ENCODE data around the gene EMC10.

Gene EMC10

DNA sequence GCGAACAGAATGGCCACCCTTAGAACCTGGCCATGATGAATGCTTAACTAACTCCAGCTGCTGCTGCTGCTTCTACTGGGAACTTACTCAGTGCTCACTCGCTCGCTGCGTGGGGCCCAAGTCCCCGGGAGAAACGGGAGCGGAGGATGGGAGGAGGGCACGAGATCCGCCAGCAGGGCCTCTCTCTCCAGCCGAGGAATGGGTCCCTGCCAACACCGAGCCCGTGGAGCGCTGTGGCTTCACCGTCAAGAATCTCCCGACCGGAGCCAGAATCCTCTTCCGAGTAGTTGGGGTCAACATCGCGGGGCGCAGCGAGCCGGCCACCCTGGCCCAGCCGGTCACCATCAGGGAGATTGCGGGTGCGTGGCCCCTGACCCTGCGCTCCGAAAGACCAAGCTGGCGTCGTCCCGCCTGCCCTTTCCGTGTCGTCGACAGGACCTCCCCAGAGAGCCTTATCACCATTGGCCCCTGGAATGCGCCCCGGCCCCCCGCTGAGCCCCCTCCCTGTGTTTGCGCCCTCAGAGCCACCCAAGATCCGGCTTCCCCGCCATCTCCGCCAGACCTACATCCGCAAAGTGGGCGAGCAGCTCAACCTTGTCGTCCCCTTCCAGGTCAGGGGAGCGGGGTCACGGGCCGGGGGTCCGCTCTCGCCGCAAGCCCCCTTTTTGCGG, 17.8 kb upstream of the EMC10 start:
- Mint-ChIP-seq H3K9me3 (no peaks in the 10 kb centered on the region), H3K27me3 (peaks cover 15% of the 10 kb centered on the region), H3K27ac (ENCODE audit: low read depth) (no peak overlapping the region), H3K4me1 (peaks cover 5% of the 10 kb centered on the region), H3K36me3 (ENCODE audit: insufficient read depth) (peaks cover 2% of the 10 kb centered on the region), H3K4me3 (no peak overlapping the region)
- ATAC-seq (replicated peaks; ENCODE audit: extremely low read depth, poor library complexity, severe bottlenecking) = no peak
- DNase-seq (ENCODE audit: low spot score in 2 of 2) = no peak

DNA sequence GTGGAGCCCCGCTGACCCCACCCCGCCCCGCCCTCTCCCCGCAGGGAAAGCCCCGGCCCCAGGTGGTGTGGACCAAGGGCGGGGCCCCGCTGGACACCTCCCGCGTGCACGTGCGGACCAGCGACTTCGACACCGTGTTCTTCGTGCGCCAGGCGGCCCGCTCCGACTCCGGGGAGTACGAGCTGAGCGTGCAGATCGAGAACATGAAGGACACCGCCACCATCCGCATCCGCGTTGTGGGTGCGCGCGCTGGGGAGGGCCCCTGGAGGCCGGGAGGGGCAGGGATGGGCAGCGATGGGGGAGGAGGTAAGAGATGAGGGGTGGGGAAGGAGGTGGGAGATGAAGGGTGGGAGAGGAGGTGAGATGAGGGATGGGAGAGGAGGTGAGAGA, 17.2 kb upstream of the EMC10 start:
- ATAC-seq (replicated peaks; ENCODE audit: extremely low read depth, poor library complexity, severe bottlenecking) (no peak), DNase-seq (ENCODE audit: low spot score in 2 of 2) (no peak)
- H3K4me3 Mint-ChIP-seq = no peak overlapping the region
- no peak overlapping the region for H3K27ac Mint-ChIP-seq (ENCODE audit: low read depth)
- peaks cover 2% of the 10 kb centered on the region for H3K36me3 Mint-ChIP-seq (ENCODE audit: insufficient read depth)
- no peaks in the 10 kb centered on the region for H3K9me3 Mint-ChIP-seq
- H3K27me3 Mint-ChIP-seq = peaks cover 15% of the 10 kb centered on the region
- peaks cover 5% of the 10 kb centered on the region for H3K4me1 Mint-ChIP-seq

DNA sequence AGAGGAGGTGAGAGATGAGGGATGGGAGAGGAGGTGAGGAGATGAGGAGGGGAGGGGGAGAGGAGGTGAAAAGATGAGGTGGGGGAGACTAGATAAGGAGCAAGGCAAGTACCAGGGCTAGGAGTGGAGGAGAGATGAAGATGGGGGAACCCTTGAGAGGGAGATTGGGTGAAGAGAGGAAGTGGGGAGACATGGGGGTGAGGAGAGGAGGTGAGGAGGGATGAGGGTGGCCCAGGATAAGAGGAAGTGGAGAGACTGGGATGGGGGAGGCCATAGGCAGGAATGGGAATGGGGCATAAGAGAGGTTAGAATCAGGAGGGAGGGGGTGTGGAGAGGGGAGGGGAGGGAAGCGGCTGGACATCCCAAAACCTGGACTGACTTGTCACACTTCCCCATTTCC, 16.7 kb upstream of the EMC10 start:
- Mint-ChIP-seq H3K27me3 (peaks cover 15% of the 10 kb centered on the region), H3K4me1 (peaks cover 5% of the 10 kb centered on the region), H3K9me3 (no peaks in the 10 kb centered on the region), H3K27ac (ENCODE audit: low read depth) (no peak overlapping the region), H3K36me3 (ENCODE audit: insufficient read depth) (peaks cover 2% of the 10 kb centered on the region), H3K4me3 (no peak overlapping the region)
- DNase-seq (ENCODE audit: low spot score in 2 of 2) = no peak
- ATAC-seq (replicated peaks; ENCODE audit: extremely low read depth, poor library complexity, severe bottlenecking) = no peak

DNA sequence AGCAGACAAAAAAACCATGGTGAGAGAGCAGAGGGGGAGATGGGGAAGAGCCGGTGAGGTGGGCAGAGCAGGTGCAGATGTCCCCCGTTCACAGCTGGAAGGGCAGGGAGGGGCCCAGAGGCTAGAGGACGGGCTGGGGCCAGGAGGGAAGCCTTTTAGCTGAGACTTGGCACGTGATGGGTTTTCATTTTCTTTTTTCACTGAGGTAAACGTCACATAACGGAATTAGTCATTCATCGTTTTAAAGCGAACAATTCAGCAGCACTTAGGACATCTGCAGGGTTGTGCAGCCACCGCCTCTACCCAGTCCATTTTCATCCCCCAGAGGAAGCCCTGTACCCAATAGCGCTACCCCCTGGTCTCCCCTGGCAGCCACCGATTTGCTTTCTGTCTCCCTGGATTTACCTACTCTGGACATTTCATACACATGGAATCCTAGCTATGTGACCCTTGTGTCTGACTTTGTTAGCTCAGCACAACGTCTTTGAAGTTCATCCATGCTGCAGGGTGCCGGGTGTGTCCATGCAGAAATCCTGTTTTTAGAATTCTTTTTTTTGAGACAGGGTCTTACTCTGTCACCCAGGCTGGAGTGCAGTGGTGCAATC, 16.0 kb upstream of the EMC10 start:
- Mint-ChIP-seq H3K4me3 (no peak overlapping the region), H3K27me3 (peaks cover 15% of the 10 kb centered on the region), H3K27ac (ENCODE audit: low read depth) (no peak overlapping the region), H3K4me1 (peaks cover 5% of the 10 kb centered on the region), H3K9me3 (no peaks in the 10 kb centered on the region), H3K36me3 (ENCODE audit: insufficient read depth) (peaks cover 2% of the 10 kb centered on the region)
- DNase-seq (ENCODE audit: low spot score in 2 of 2) = no peak
- ATAC-seq (replicated peaks; ENCODE audit: extremely low read depth, poor library complexity, severe bottlenecking) = no peak

DNA sequence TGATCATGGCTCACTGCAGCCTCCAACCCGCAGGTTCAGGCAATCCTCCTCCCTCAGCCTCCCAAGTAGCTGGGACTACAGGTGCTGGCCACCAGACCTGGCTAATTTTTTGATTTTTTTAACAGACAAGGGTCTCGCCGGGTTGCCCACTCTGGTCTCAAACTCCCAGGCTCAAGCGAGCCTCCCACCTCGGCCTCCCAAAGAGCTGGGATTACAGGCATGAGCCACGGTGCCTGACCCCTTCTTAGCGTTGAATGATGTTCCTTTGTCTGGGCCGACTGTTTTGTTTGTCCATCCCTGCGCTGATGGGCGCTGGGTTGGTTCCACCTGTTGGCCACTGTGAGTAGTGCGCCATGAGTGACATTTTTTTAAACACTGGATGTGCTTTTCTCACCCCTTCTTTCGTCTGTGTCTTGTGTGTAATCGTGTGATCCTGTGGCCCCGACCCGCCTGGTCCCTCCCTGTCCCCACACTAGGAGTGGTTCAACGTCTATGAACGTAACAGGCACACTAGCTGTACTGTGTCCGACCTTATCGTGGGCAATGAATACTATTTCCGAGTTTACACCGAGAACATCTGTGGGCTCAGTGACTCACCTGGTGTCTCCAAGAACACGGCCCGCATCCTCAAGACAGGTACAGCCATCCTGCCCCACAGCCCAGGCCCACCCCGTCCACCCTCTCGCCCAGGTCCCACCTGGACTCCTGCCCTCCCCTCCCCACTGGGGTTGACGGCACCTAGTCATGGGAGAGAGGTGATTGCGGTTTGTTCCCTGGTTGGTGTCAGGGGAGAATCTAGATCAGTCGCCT, 15.0 kb upstream of the EMC10 start:
- Mint-ChIP-seq H3K9me3 (no peaks in the 10 kb centered on the region), H3K36me3 (ENCODE audit: insufficient read depth) (peaks cover 2% of the 10 kb centered on the region), H3K27me3 (peaks cover 14% of the 10 kb centered on the region), H3K4me1 (peaks cover 5% of the 10 kb centered on the region), H3K4me3 (no peak overlapping the region), H3K27ac (ENCODE audit: low read depth) (no peak overlapping the region)
- ATAC-seq (replicated peaks; ENCODE audit: extremely low read depth, poor library complexity, severe bottlenecking) (peak; percentile 62), DNase-seq (ENCODE audit: low spot score in 2 of 2) (peak; percentile 28 to 40)

DNA sequence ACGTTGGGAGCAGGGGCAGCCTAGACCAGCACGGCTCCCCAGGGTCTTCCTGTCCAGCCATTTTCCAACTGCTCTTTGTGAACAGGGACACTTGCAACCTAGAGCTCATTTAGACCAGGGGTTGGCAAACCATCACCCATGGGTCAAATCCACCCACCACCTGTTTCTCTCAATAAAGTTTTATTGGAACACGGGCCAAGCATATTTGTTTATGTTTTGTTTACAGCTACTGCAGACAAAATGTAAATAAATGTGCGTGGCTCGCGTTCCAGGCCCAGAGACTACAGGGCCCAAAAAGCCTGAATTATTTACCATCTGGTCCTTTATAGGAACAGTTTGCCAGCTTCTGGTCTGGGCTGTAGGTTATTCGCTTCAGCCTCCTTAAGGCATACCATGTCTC, 13.3 kb upstream of the EMC10 start:
- no peak for DNase-seq (ENCODE audit: low spot score in 2 of 2)
- Mint-ChIP-seq H3K4me3 (no peak overlapping the region), H3K9me3 (no peaks in the 10 kb centered on the region), H3K36me3 (ENCODE audit: insufficient read depth) (no peaks in the 10 kb centered on the region), H3K27me3 (peaks cover 6% of the 10 kb centered on the region), H3K4me1 (peaks cover 5% of the 10 kb centered on the region), H3K27ac (ENCODE audit: low read depth) (no peak overlapping the region)
- no peak for ATAC-seq (replicated peaks; ENCODE audit: extremely low read depth, poor library complexity, severe bottlenecking)

DNA sequence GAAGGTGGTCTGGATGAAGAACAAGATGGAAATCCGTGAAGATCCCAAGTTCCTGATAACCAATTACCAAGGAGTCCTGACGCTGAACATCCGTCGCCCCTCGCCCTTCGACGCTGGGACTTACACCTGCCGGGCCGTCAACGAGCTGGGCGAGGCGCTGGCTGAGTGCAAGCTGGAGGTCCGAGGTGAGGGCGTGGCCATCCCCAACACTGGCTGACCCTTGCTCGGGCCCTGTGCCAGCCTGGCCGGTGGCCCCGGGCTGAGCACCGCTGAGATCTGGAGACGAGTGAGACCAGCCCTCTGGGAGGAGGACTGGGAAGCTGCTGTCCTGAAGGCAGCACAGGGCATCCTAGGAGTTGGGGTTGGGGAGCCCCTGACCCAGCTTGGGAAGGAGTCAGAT, 12.0 kb upstream of the EMC10 start:
- peaks cover 5% of the 10 kb centered on the region for H3K4me1 Mint-ChIP-seq
- no peak overlapping the region for H3K4me3 Mint-ChIP-seq
- H3K27me3 Mint-ChIP-seq = peaks cover 20% of the 10 kb centered on the region
- no peaks in the 10 kb centered on the region for H3K36me3 Mint-ChIP-seq (ENCODE audit: insufficient read depth)
- H3K27ac Mint-ChIP-seq (ENCODE audit: low read depth) = no peak overlapping the region
- ATAC-seq (replicated peaks; ENCODE audit: extremely low read depth, poor library complexity, severe bottlenecking) = no peak
- DNase-seq (ENCODE audit: low spot score in 2 of 2) = no peak
- H3K9me3 Mint-ChIP-seq = no peaks in the 10 kb centered on the region

DNA sequence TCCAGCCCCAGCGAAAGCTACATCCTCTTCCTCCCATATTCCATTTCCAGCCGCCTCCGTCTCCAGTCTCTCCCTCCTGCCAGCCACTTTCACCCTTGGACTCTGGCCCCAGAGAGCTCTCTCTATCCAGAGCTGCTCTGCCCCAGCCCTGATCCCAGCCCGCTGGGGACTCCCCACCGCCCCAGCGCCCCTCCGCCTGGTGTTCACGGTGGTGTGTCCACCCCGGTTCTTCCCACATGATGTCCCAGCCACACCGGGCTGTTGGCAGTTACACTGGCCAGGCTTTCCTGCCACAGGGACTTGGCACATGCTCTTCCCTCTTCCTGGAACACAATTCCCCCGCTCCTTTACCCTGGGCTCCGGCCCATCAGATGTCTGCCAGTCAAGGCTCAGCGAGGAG, 11.3 kb upstream of the EMC10 start:
- no peaks in the 10 kb centered on the region for H3K36me3 Mint-ChIP-seq (ENCODE audit: insufficient read depth)
- H3K4me1 Mint-ChIP-seq = peaks cover 5% of the 10 kb centered on the region
- no peak overlapping the region for H3K4me3 Mint-ChIP-seq
- no peaks in the 10 kb centered on the region for H3K9me3 Mint-ChIP-seq
- ATAC-seq (replicated peaks; ENCODE audit: extremely low read depth, poor library complexity, severe bottlenecking) (no peak), DNase-seq (ENCODE audit: low spot score in 2 of 2) (no peak)
- H3K27me3 Mint-ChIP-seq = peaks cover 22% of the 10 kb centered on the region
- no peak overlapping the region for H3K27ac Mint-ChIP-seq (ENCODE audit: low read depth)

DNA sequence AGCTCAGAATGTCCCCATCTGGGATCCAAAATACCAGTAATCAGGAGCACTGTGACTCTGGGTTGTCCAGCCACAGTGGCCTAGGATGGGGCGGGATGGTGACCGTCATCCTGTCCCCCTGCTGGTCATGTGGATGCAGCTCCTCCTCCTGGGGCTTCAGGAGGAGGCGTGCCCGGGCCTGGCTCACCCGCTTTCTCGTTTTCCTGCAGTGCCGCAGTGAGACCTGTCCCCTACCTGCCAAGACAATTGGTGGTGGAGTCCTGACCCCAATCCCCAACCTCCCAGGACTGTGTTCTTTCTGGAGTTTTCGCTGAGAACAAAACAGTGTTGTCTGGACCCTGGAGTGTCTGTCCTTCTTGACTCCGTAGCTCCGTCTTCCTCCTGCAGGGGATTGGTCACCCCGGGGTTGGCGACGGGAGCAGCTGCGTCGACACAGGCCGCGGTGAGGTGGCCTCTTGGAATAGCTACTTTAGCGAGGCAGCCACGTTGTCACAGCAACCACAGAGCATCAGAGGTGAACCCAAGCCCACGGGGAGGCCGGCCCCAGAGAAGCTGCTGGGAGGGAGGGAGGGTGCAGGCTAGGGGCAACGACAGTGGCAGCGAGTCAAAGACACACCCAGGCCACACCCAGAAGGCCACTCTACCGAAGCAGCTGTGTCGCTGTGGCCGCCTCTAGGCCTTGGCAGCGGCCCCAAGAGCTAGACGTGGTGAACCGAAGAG, 10.2 kb upstream of the EMC10 start:
- Mint-ChIP-seq H3K27ac (ENCODE audit: low read depth) (no peak overlapping the region), H3K27me3 (peaks cover 22% of the 10 kb centered on the region), H3K4me1 (peaks cover 4% of the 10 kb centered on the region), H3K4me3 (no peak overlapping the region), H3K36me3 (ENCODE audit: insufficient read depth) (no peaks in the 10 kb centered on the region), H3K9me3 (no peaks in the 10 kb centered on the region)
- ATAC-seq (replicated peaks; ENCODE audit: extremely low read depth, poor library complexity, severe bottlenecking) (no peak), DNase-seq (ENCODE audit: low spot score in 2 of 2) (no peak)

DNA sequence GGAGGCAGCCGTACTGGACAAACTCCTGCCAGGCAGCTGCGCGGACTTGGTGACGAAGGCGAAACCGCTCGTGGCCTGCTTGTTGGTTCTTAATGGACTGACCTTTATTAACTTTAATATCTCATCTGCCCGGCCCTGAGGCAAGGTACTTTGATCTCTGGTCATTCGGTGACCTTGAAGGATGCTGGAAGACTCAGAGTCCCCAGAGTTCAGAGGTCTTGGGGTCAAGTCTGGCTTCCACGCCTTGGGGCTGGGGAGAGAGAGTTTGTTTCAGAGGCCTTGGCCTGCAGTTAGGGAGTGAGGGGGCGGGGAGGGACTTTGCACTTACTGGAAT, 9.6 kb upstream of the EMC10 start:
- Mint-ChIP-seq H3K27me3 (peaks cover 22% of the 10 kb centered on the region), H3K4me3 (no peak overlapping the region), H3K4me1 (no peaks in the 10 kb centered on the region), H3K27ac (ENCODE audit: low read depth) (no peak overlapping the region), H3K36me3 (ENCODE audit: insufficient read depth) (no peaks in the 10 kb centered on the region), H3K9me3 (no peaks in the 10 kb centered on the region)
- ATAC-seq (replicated peaks; ENCODE audit: extremely low read depth, poor library complexity, severe bottlenecking) = no peak
- DNase-seq (ENCODE audit: low spot score in 2 of 2) = no peak

DNA sequence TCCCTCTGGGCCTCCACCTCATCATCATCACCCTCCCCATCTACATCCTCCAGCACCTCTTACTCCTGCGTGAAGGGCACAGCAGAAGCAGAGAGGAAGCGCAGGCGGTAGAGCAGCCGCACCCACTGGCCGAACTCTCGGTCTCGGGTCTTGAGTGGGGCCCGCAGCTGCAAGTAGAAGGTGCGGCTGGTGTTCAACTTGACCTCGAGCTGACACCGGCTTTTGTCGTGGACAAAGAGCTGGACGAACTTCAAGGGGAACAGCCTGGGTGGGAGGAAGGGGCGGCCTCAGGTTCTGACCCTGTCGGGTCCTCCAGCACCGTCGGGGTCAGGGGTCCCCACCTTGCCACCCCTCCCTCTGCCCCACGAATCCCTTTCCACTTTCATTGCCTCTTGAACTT, 8.7 kb upstream of the EMC10 start:
- Mint-ChIP-seq H3K4me3 (no peak overlapping the region), H3K27ac (ENCODE audit: low read depth) (no peak overlapping the region), H3K4me1 (no peaks in the 10 kb centered on the region), H3K27me3 (peaks cover 22% of the 10 kb centered on the region), H3K9me3 (no peaks in the 10 kb centered on the region), H3K36me3 (ENCODE audit: insufficient read depth) (peaks cover 1% of the 10 kb centered on the region)
- no peak for DNase-seq (ENCODE audit: low spot score in 2 of 2)
- no peak for ATAC-seq (replicated peaks; ENCODE audit: extremely low read depth, poor library complexity, severe bottlenecking)

DNA sequence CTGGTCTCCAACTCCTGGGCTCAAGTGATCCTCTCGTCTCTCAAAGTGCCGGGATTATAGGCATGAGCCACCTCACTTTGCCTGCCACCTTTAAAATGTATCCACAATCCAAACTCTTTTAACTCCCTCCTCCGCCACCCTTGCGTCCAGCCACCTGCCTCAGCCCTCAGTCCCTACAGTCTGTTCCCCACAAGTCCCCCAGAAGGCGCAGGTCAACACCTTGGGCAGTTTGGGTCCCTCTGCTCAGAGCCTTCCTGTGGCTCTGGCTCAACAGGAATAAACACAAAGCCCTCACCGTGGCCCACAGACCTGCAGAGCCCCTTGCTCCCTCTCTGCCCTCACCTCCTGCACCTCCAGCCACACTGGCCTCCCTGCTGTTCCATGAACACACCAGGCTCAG, 7.5 kb upstream of the EMC10 start:
- peaks cover 22% of the 10 kb centered on the region for H3K27me3 Mint-ChIP-seq
- H3K27ac Mint-ChIP-seq (ENCODE audit: low read depth) = no peak overlapping the region
- no peaks in the 10 kb centered on the region for H3K4me1 Mint-ChIP-seq
- DNase-seq (ENCODE audit: low spot score in 2 of 2) (no peak), ATAC-seq (replicated peaks; ENCODE audit: extremely low read depth, poor library complexity, severe bottlenecking) (no peak)
- no peak overlapping the region for H3K4me3 Mint-ChIP-seq
- H3K36me3 Mint-ChIP-seq (ENCODE audit: insufficient read depth) = peaks cover 2% of the 10 kb centered on the region
- no peaks in the 10 kb centered on the region for H3K9me3 Mint-ChIP-seq
